ENCODE results near the gene ZNF460.

Gene ZNF460

GRCh38 chr19:57280962-57281400 is 696 bp downstream of the ZNF460 start:
- Histone ChIP-seq H3K4me1 (ENCODE audit: control insufficient read depth in 1 of 2, insufficient read depth in 2 of 2, low read length in 2 of 2) (peaks cover 9 to 21% of the 10 kb centered on the region in 2 donors), H3K9me3 (ENCODE audit: control insufficient read depth in 1 of 2, low read length in 2 of 2) (peaks cover 0 to 2% of the 10 kb centered on the region in 2 donors), H3K4me3 (ENCODE audit: low read depth in 1 of 2, low read length in 2 of 2) (peak overlapping the region; percentile 76 to 91), H3K27ac (ENCODE audit: low read length) (peak overlapping the region; percentile 100), H3K36me3 (ENCODE audit: control insufficient read depth in 1 of 2, insufficient read depth in 2 of 2, low read length in 2 of 2) (peaks cover 15 to 40% of the 10 kb centered on the region in 2 donors), H3K27me3 (ENCODE audit: low read depth, low read length) (no peaks in the 10 kb centered on the region)

- Histone ChIP-seq H3K9me3 (ENCODE audit: control insufficient read depth in 1 of 2, low read length in 2 of 2) (peaks cover 0 to 2% of the 10 kb centered on the region in 2 donors), H3K4me1 (ENCODE audit: control insufficient read depth in 1 of 2, insufficient read depth in 2 of 2, low read length in 2 of 2) (peaks cover 9 to 21% of the 10 kb centered on the region in 2 donors), H3K4me3 (ENCODE audit: low read depth in 1 of 2, low read length in 2 of 2) (peak overlapping the region; percentile 55 to 91), H3K27ac (ENCODE audit: low read length) (peak overlapping the region; percentile 31), H3K27me3 (ENCODE audit: low read depth, low read length) (no peaks in the 10 kb centered on the region), H3K36me3 (ENCODE audit: control insufficient read depth in 1 of 2, insufficient read depth in 2 of 2, low read length in 2 of 2) (peaks cover 23 to 51% of the 10 kb centered on the region in 2 donors)
Observed at GRCh38 chr19:57282011-57282643, 1.8 kb downstream of the ZNF460 start.

- H3K27me3 ChIP-seq (ENCODE audit: low read depth, low read length): no peaks in the 10 kb centered on the region
- peaks cover 75 to 94% of the 10 kb centered on the region in 2 donors for H3K36me3 ChIP-seq (ENCODE audit: control insufficient read depth in 1 of 2, insufficient read depth in 2 of 2, low read length in 2 of 2)
- H3K4me3 ChIP-seq (ENCODE audit: low read depth in 1 of 2, low read length in 2 of 2): no peak overlapping the region
- no peak overlapping the region for H3K27ac ChIP-seq (ENCODE audit: low read length)
- H3K9me3 ChIP-seq (ENCODE audit: control insufficient read depth in 1 of 2, low read length in 2 of 2): peaks cover 21 to 37% of the 10 kb centered on the region in 2 donors
- H3K4me1 ChIP-seq (ENCODE audit: control insufficient read depth in 1 of 2, insufficient read depth in 2 of 2, low read length in 2 of 2): no peaks in the 10 kb centered on the region
Observed at GRCh38 chr19:57288373-57288772, 8.1 kb downstream of the ZNF460 start.

- Histone ChIP-seq H3K9me3 (ENCODE audit: control insufficient read depth in 1 of 2, low read length in 2 of 2) (peaks cover 25 to 50% of the 10 kb centered on the region in 2 donors), H3K4me3 (ENCODE audit: low read depth in 1 of 2, low read length in 2 of 2) (peak overlapping the region in 1 of 2 donors; percentile 49), H3K4me1 (ENCODE audit: control insufficient read depth in 1 of 2, insufficient read depth in 2 of 2, low read length in 2 of 2) (no peaks in the 10 kb centered on the region), H3K27ac (ENCODE audit: low read length) (no peak overlapping the region), H3K27me3 (ENCODE audit: low read depth, low read length) (no peaks in the 10 kb centered on the region), H3K36me3 (ENCODE audit: control insufficient read depth in 1 of 2, insufficient read depth in 2 of 2, low read length in 2 of 2) (peaks cover 74 to 96% of the 10 kb centered on the region in 2 donors)
Observed at GRCh38 chr19:57290970-57291369, 10.7 kb downstream of the ZNF460 start.

GRCh38 chr19:57292547-57292946 is 12.3 kb downstream of the ZNF460 start:
- H3K27ac ChIP-seq (ENCODE audit: low read length): no peak overlapping the region
- peak overlapping the region in 1 of 2 donors; percentile 49 for H3K4me3 ChIP-seq (ENCODE audit: low read depth in 1 of 2, low read length in 2 of 2)
- H3K4me1 ChIP-seq (ENCODE audit: control insufficient read depth in 1 of 2, insufficient read depth in 2 of 2, low read length in 2 of 2): no peaks in the 10 kb centered on the region
- H3K27me3 ChIP-seq (ENCODE audit: low read depth, low read length): no peaks in the 10 kb centered on the region
- peaks cover 62 to 88% of the 10 kb centered on the region in 2 donors for H3K36me3 ChIP-seq (ENCODE audit: control insufficient read depth in 1 of 2, insufficient read depth in 2 of 2, low read length in 2 of 2)
- peaks cover 25 to 52% of the 10 kb centered on the region in 2 donors for H3K9me3 ChIP-seq (ENCODE audit: control insufficient read depth in 1 of 2, low read length in 2 of 2)

GRCh38 chr19:57293719-57294118 is 13.4 kb downstream of the ZNF460 start:
- H3K4me3 ChIP-seq (ENCODE audit: low read depth in 1 of 2, low read length in 2 of 2): peak overlapping the region in 1 of 2 donors; percentile 27
- H3K27ac ChIP-seq (ENCODE audit: low read length): no peak overlapping the region
- H3K9me3 ChIP-seq (ENCODE audit: control insufficient read depth in 1 of 2, low read length in 2 of 2): peaks cover 25 to 46% of the 10 kb centered on the region in 2 donors
- peaks cover 50 to 83% of the 10 kb centered on the region in 2 donors for H3K36me3 ChIP-seq (ENCODE audit: control insufficient read depth in 1 of 2, insufficient read depth in 2 of 2, low read length in 2 of 2)
- H3K4me1 ChIP-seq (ENCODE audit: control insufficient read depth in 1 of 2, insufficient read depth in 2 of 2, low read length in 2 of 2): no peaks in the 10 kb centered on the region
- no peaks in the 10 kb centered on the region for H3K27me3 ChIP-seq (ENCODE audit: low read depth, low read length)

GRCh38 chr19:57302020-57302465 is 21.8 kb downstream of the ZNF460 start:
- no peaks in the 10 kb centered on the region for H3K4me1 ChIP-seq (ENCODE audit: control insufficient read depth in 1 of 2, insufficient read depth in 2 of 2, low read length in 2 of 2)
- H3K27ac ChIP-seq (ENCODE audit: low read length): no peak overlapping the region
- H3K27me3 ChIP-seq (ENCODE audit: low read depth, low read length): no peaks in the 10 kb centered on the region
- H3K4me3 ChIP-seq (ENCODE audit: low read depth in 1 of 2, low read length in 2 of 2): peak overlapping the region in 1 of 2 donors; percentile 16
- peaks cover 6 to 58% of the 10 kb centered on the region in 2 donors for H3K36me3 ChIP-seq (ENCODE audit: control insufficient read depth in 1 of 2, insufficient read depth in 2 of 2, low read length in 2 of 2)
- no peaks in the 10 kb centered on the region for H3K9me3 ChIP-seq (ENCODE audit: control insufficient read depth in 1 of 2, low read length in 2 of 2)

- H3K27ac ChIP-seq (ENCODE audit: low read length): no peak overlapping the region
- H3K27me3 ChIP-seq (ENCODE audit: low read depth, low read length): no peaks in the 10 kb centered on the region
- H3K9me3 ChIP-seq (ENCODE audit: control insufficient read depth in 1 of 2, low read length in 2 of 2): no peaks in the 10 kb centered on the region
Observed at GRCh38 chr19:57302727-57303401, 22.6 kb downstream of the ZNF460 start.

GRCh38 chr19:57305056-57305455 is 24.8 kb downstream of the ZNF460 start:
- peaks cover 6 to 42% of the 10 kb centered on the region in 2 donors for H3K36me3 ChIP-seq (ENCODE audit: control insufficient read depth in 1 of 2, insufficient read depth in 2 of 2, low read length in 2 of 2)
- no peaks in the 10 kb centered on the region for H3K4me1 ChIP-seq (ENCODE audit: control insufficient read depth in 1 of 2, insufficient read depth in 2 of 2, low read length in 2 of 2)
- H3K9me3 ChIP-seq (ENCODE audit: control insufficient read depth in 1 of 2, low read length in 2 of 2): no peaks in the 10 kb centered on the region
- H3K27ac ChIP-seq (ENCODE audit: low read length): no peak overlapping the region
- no peaks in the 10 kb centered on the region for H3K27me3 ChIP-seq (ENCODE audit: low read depth, low read length)
- H3K4me3 ChIP-seq (ENCODE audit: low read depth in 1 of 2, low read length in 2 of 2): no peak overlapping the region

More at GRCh38 chr19:57302727-57303401, 22.6 kb downstream of the ZNF460 start:
- Histone ChIP-seq H3K4me3 (ENCODE audit: low read depth in 1 of 2, low read length in 2 of 2) (peak overlapping the region in 1 of 2 donors; percentile 7), H3K4me1 (ENCODE audit: control insufficient read depth in 1 of 2, insufficient read depth in 2 of 2, low read length in 2 of 2) (no peaks in the 10 kb centered on the region), H3K36me3 (ENCODE audit: control insufficient read depth in 1 of 2, insufficient read depth in 2 of 2, low read length in 2 of 2) (peaks cover 6 to 58% of the 10 kb centered on the region in 2 donors)

- no peaks in the 10 kb centered on the region for H3K9me3 ChIP-seq (ENCODE audit: control insufficient read depth in 1 of 2, low read length in 2 of 2)
Observed at GRCh38 chr19:57308514-57308913, 28.2 kb downstream of the ZNF460 start.

GRCh38 chr19:57310792-57311191 is 30.5 kb downstream of the ZNF460 start:
- H3K27ac ChIP-seq (ENCODE audit: low read length): no peak overlapping the region
- peaks cover 0 to 2% of the 10 kb centered on the region in 2 donors for H3K36me3 ChIP-seq (ENCODE audit: control insufficient read depth in 1 of 2, insufficient read depth in 2 of 2, low read length in 2 of 2)
- H3K4me3 ChIP-seq (ENCODE audit: low read depth in 1 of 2, low read length in 2 of 2): no peak overlapping the region
- no peaks in the 10 kb centered on the region for H3K4me1 ChIP-seq (ENCODE audit: control insufficient read depth in 1 of 2, insufficient read depth in 2 of 2, low read length in 2 of 2)
- no peaks in the 10 kb centered on the region for H3K27me3 ChIP-seq (ENCODE audit: low read depth, low read length)
- H3K9me3 ChIP-seq (ENCODE audit: control insufficient read depth in 1 of 2, low read length in 2 of 2): no peaks in the 10 kb centered on the region

More at GRCh38 chr19:57308514-57308913, 28.2 kb downstream of the ZNF460 start:
- Histone ChIP-seq H3K36me3 (ENCODE audit: control insufficient read depth in 1 of 2, insufficient read depth in 2 of 2, low read length in 2 of 2) (peaks cover 0 to 17% of the 10 kb centered on the region in 2 donors), H3K4me1 (ENCODE audit: control insufficient read depth in 1 of 2, insufficient read depth in 2 of 2, low read length in 2 of 2) (no peaks in the 10 kb centered on the region), H3K27me3 (ENCODE audit: low read depth, low read length) (no peaks in the 10 kb centered on the region), H3K27ac (ENCODE audit: low read length) (no peak overlapping the region), H3K4me3 (ENCODE audit: low read depth in 1 of 2, low read length in 2 of 2) (no peak overlapping the region)
